Kidney (tissue), 14 donors: ENCODE data around the gene TMEM17. TPM values are rescaled to one million over a fixed set of nuclear protein-coding genes. Genes with fewer than 3 reads are reported as not detected.
A peak's percentile ranks its signal among the peaks of the same experiment; 100 is the strongest.

ENCODE experiments used
- DNase-seq, 5 donors: peaks; one replicate each; pipeline ENCODE4 v3.0.0-alpha.2; 2013 to 2020
- FAIRE-seq: peaks from 2 replicates; lab custom pipeline; 2012; peaks lifted over from hg19 to GRCh38; lab: Jason Lieb, UNC
- H3K27ac ChIP-seq, 2 donors: one replicate each; pipeline ENCODE4 v1.7.0; 2013; ENCODE audit warnings: low read depth in 2 of 2, low read length in 2 of 2, inconsistent platforms in 1 of 2
- H3K27me3 ChIP-seq: one replicate; pipeline ENCODE4 v1.7.1; 2013; ENCODE audit warnings: low read length, inconsistent platforms; ENCODE audit not compliant: control insufficient read depth, insufficient read depth
- H3K36me3 ChIP-seq, 3 donors: one replicate each; pipeline versions ENCODE4 v1.7.0 to v1.7.1; 2013; ENCODE audit warnings: low read length in 3 of 3, control low read depth in 1 of 3, inconsistent platforms in 1 of 3; ENCODE audit not compliant: insufficient read depth in 3 of 3, control insufficient read depth in 2 of 3
- H3K4me1 ChIP-seq, 3 donors: one replicate each; pipeline versions ENCODE4 v1.7.0 to v1.7.1; 2013; ENCODE audit warnings: low read length in 3 of 3, inconsistent platforms in 1 of 3, low read depth in 1 of 3; ENCODE audit not compliant: control insufficient read depth in 2 of 3, insufficient read depth in 2 of 3
- H3K4me3 ChIP-seq, 3 donors: one replicate each; pipeline versions ENCODE4 v1.7.0 to v1.8.1; 2013; ENCODE audit warnings: low read length in 3 of 3, control low read depth in 1 of 3, inconsistent platforms in 1 of 3
- H3K9ac ChIP-seq, 3 donors: one replicate each; pipeline versions ENCODE4 v1.7.0 to v1.7.1; 2013; ENCODE audit warnings: low read length in 3 of 3, control low read depth in 1 of 3, inconsistent platforms in 1 of 3
- H3K9me3 ChIP-seq, 3 donors: one replicate each; pipeline versions ENCODE4 v1.7.0 to v1.7.1; 2013; ENCODE audit warnings: low read length in 3 of 3, control low read depth in 1 of 3, inconsistent platforms in 1 of 3; ENCODE audit not compliant: control insufficient read depth in 2 of 3, insufficient read depth in 1 of 3
- CTCF ChIP-seq: IDR thresholded peaks from 3 replicates; pipeline ENCODE4 v1.5.1; 2012; ENCODE audit warnings: mild to moderate bottlenecking, moderate library complexity, borderline replicate concordance; ENCODE audit not compliant: insufficient read depth; ENCODE audit errors: extremely low read depth
- intact Hi-C: fragments of 100-400 bp; cut with DNase I; formaldehyde crosslinking; loops from one replicate; pipeline ENCODE4 v1.11.1; 2022
- polyA plus RNA-seq: library from polyadenylated mRNA; stranded (reverse); fragments of 350-450 nt; fragmentation: Illumina TruSeq; extraction: RNeasy Lipid Tissue Mini Kit (QIAGEN cat#74804); gene quantifications from one replicate; pipeline ENCODE4 v1.2.3, GENCODE V29; 2014; ENCODE audit warnings: low read depth, low replicate concordance; ENCODE audit not compliant: insufficient read depth
- total RNA-seq: library from RNA; stranded (reverse); fragmentation: NEBNext Ultra II Directional; extraction: Animal tissue kit (Norgen Biotek cat#: 25700); gene quantifications from one replicate; pipeline ENCODE4 v1.2.1, GENCODE V29; 2021
- donor health status: control.
- donor health status: control.
- donor health status: control.
- donor health status: control.
- donor health status: control.
- donor health status: DM: yes; HTN: yes; CAD: no.
- donor health status: Normal renal cell carcinoma (clear cell type).

Gene TMEM17
- total and polyA plus RNA-seq, 2 donors from 2014 or later, result 3.2 to 4.2 TPM

GRCh38 chr2:62465039-62465740 is 40.8 kb downstream of the TMEM17 start:
- TF ChIP-seq CTCF, result no peak

DNA sequence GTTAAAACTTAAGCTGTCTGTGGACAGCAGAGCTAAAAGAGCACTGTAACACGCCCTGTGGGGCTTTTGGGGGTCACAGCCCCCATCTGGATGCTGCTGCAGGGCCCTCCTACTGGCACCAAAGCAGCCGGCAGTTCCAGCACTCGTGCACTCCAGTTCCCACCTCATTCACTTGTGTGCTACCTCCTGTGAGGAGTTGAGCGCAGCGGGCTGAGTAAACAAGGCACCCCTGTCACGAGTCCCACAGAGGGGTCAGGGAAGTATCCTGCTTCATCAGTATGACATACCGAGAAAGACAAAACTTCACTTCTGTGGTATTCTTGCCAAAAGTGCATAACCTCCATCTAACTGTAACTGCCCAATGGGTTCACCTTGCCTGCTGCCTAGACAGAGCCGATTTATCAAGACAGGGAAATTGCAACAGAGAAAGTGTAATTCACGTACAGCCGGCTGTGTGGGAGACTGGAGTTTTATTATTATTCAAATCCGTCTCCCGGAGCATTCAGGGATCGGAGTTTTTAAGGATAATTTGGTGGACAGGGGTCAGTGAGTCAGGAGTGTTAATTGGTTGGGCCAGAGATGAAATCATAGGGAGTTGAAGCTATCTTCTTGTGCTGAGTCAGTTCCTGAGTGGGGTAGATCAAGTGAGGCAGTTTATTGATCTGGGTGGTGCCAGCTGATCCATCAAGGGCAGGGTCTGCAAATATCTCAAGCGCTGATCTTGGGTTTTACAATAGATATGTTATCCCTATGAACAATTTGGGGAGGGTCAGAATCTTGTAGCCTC is 41.6 kb downstream of the TMEM17 start:
- FAIRE-seq (no peak), DNase-seq (no peak)
- no peak overlapping the region for H3K4me3 ChIP-seq
- TF ChIP-seq CTCF, result no peak
- H3K9ac ChIP-seq, result no peak overlapping the region
- H3K27ac ChIP-seq, result no peak overlapping the region
- intact Hi-C loops, result no loop called here
- H3K27me3 ChIP-seq, result no peaks in the 10 kb centered on the region
- no peaks in the 10 kb centered on the region for H3K36me3 ChIP-seq
- H3K9me3 ChIP-seq, result no peaks in the 10 kb centered on the region
- H3K4me1 ChIP-seq, result peaks cover 0 to 20% (median 0%) of the 10 kb centered on the region in 3 donors

More at GRCh38 chr2:62465039-62465740, 40.8 kb downstream of the TMEM17 start:
- Histone ChIP-seq H3K36me3 (no peaks in the 10 kb centered on the region), H3K9me3 (no peaks in the 10 kb centered on the region), H3K9ac (no peak overlapping the region), H3K4me3 (no peak overlapping the region), H3K4me1 (peaks cover 0 to 20% (median 0%) of the 10 kb centered on the region in 3 donors), H3K27ac (no peak overlapping the region), H3K27me3 (no peaks in the 10 kb centered on the region)
- DNase-seq, result no peak
- FAIRE-seq, result no peak
- intact Hi-C loops, result no loop called here

DNA sequence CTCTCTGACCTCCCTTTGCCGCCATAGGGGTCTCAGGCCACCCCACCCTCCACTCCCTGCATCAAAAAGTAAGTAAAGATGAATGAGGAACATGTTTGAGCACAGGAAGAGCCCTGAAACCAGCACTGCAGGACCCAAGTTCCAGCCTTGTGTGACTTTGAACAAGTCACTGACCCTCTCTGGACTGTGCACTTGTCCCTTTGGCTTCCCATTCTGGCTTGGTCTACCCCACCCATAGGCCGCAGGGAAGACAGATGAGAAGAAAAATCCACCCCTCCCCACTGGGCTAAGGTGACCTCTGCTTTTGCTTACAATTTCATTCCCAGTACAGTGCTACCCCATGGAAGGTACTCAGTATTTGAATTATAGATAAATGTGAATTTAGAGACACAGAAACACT is 43.8 kb downstream of the TMEM17 start:
- Histone ChIP-seq H3K27ac (peak overlapping the region; percentile 18 to 26), H3K36me3 (no peaks in the 10 kb centered on the region), H3K4me1 (peaks cover 0 to 20% (median 0%) of the 10 kb centered on the region in 3 donors), H3K9me3 (no peaks in the 10 kb centered on the region), H3K27me3 (no peaks in the 10 kb centered on the region), H3K4me3 (no peak overlapping the region), H3K9ac (no peak overlapping the region)
- FAIRE-seq (no peak), DNase-seq (no peak)
- intact Hi-C loops, result no loop called here
- TF ChIP-seq CTCF, result no peak
